GM19035 (cell line): ENCODE results near the gene RBKS.
"Not testable (repeated sequence)": the region's sequence is repeated elsewhere in the genome, so short reads cannot be mapped to it uniquely, and the experiment has no call there.

ENCODE experiments used
- ATAC-seq: cut with Tn5 transposase; IDR thresholded peaks from one replicate; pipeline ENCODE4 v1.9.1; 2021; ENCODE audit not compliant: unreplicated experiment

Gene RBKS

DNA sequence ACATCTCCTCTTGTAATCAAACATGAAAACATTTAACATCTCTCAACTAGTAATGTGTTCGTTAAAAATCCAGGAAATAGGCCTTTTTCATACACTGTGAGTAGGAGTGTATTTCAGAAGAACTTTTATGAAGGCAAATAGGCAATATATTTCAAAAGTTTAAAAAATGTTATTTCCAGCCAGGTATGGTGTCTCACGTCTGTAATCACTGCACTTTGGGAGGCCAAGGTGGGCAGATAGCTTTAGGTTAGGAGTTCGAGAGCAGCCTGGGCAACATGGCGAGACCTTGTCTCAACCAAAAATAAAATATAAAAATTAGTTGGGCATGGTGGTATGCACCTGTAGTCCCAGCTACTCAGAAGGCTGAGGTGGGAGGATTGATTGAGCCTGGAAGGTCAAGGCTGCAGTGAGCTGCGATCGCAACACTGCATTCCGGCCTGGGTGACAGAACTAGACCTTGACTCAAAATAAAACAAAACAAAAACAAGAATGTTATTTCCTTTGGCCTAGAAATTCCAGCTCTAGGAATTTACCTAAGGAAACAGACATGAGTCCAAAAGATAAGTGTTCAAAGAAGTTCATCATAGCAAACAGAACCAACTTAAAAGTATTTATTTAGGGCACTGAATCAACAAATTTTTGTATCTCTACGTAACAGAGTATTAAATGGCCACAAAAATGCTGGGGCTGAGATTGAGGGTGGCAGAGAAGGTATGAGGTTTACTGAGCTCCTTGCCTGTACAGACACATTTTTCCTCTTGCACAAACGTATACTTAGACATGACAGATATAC lies 14.9 kb downstream of the RBKS start:
- no peak for ATAC-seq

DNA sequence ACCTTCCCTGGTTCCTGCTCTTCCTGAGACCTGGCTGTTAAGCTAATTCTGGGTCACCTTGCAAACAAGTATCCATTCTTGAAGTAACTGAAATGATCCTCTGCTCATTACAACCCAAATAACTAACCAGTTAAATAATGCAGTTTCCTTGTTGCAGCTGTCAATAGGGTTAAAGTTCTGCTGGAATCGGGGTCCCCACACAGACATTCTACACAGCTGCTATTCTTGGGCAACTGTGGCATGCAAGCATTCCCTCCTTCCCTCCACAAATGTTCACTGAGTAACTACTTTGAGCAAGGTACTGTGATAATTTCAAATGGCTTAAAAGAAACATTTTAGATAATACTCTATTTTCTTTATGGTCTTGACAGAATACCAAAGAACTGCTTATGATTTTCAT lies 17.1 kb downstream of the RBKS start:
- no peak for ATAC-seq

DNA sequence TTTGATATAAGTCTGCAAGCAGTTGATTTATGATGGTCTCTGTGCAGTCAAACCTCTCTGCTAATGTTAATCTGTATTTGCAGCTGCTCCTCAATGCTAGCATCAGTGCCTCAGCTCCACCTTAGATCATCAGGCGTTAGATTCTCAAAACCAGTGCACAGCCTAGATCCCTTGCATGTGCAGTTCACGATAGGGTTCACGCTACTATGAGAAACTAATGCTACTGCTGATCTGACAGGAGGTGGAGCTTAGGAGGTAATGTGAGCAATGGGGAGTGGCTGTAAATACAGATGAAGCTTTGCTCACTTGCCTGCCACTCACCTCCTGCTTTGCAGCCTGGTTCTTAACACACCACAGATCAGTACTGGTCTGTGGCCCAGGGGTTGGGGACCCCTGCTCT lies 18.4 kb downstream of the RBKS start:
- no peak for ATAC-seq

DNA sequence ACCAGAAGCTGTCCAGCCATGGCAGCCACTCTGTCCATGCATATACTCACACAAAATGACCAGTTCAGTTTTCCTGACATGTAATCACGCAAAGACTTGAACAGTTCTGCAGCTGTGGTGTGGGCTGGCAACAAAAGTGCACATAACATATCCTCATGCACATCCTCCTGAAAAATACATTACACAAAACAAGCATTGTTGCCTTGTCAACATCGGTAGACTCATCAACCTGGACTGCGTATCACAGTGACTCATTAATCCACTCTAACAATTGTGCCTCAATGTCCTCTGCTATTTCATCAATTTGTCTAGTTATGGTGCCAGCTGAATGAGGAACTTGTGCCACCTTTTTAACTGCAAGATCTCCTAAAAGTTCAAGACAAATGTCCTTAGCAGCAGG lies 19.5 kb downstream of the RBKS start:
- no peak for ATAC-seq

DNA sequence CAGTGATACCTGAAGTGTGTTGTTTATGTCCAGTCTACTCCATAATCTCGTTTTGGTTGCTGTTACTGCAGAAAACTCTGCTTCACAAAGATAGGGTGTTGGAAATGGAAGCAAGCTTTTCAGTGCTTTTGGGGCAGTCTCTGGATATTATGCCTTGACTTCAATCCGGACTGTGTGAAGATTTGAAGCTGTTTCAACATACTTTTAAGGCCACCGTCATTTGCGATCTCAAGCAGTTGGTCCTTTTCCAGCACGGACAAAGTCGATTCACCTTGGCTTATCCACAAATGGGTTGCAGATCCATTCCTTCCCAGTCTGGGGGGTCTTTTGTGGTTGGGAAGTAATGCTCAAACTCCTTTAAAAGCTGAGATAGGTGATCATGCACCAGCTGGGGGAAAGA lies 20.4 kb downstream of the RBKS start:
- ATAC-seq = no peak

DNA sequence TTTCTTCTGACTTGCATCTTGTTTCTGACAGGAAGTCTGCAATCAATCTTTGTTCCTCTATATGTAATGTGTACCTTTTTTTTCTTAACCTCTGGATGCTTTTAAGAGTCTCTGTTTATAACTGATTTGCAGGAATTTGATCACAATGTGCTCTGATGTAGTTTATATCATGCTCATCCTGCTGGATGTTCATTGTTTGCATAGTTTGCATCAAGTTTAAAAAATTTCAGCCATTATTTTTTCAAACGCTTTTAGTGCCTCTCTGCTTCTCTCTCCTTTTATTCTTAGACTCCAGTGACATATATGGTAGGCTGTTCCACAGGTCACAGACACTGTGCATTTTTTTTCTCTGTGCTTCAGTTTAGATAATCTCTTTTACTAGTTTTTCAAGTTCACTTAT lies 23.9 kb downstream of the RBKS start:
- no peak for ATAC-seq

DNA sequence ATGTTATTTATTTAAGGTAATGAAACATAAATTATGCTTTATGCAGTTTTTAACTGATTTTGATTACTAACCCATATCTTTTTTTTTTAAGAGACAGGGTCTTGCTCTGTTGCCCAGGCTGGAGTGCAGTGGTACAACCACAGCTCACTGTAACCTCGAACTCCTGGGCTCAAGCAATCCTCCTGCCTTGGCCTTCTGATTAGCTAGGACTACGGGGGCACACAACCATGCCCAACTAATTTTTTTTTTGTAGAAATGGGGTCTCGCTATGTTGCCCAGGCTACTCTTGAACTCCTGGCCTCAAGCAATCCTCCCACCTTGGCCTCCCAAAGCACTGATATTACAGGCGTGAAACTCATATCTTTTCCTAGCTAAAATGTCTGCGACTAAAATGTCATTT lies 26.2 kb downstream of the RBKS start:
- ATAC-seq = not testable (repeated sequence)

DNA sequence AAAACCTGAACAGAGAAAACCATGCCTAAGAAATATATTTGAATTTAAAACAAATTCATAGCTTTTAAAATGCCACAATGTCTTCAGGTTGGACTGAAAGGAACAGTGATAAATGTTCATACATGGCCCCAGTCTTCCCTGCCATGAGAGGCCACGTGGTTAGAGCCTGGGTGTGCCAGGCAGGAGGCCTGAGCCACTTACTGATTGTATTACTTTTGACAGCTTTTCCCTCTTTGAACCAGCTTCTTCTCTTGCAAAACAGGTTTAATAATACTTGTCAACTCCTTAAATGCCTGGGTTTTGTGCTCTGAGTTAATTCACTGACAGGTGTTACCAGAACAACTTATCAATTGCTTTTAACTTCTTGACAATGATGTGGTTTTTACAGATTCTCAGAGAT lies 27.0 kb downstream of the RBKS start:
- no peak for ATAC-seq

DNA sequence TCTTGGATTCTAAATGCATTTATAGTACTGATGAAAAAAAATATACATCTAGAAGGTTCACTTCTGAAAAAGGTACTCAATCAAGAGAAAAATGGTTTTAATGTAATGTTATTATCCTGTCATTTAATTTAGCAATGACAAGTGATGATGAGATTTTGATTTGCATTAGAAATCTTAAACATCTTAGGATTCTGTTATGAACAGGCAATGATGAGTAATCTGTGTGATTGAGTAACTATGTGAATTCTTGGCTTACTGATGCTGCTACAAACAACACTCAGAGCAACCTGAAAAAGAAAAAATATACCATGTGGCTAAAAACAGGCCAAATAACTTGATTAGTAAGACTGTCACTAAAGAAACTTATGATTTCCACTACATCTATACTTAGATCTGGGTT lies 30.1 kb downstream of the RBKS start:
- ATAC-seq = no peak

DNA sequence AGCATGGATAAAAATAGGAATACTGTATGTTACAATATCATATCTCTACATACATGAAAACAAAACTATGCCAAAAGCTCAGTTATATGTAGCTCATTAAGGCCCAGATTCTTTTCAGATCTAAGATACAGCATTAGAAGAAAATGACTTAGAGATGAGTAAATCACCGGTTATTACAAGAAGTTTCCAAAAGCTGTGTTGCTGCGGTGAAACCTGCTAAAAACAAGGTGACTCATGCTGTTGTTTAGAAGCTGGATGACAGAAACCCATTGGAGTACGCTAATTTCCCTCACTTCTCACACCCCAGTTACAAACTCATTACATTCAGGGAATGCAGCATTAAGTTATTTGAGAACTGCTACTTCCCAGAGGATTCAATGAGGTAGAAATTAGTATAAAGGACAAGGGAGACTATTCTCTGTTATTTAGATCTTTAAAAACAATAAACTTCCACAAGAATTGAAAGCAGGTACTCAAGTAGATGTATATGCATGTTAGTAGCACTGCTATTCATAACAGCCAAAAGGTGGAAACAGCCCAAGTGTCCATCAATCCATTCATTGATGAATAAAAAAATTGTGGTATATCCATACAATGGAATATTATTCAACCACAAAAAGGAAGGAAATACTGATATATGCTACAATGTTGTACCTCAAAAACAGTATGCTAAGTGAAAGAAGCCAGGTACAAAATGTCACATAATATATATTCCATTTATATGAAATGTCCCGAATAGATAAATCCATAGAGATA lies 32.6 kb downstream of the RBKS start:
- ATAC-seq = no peak

DNA sequence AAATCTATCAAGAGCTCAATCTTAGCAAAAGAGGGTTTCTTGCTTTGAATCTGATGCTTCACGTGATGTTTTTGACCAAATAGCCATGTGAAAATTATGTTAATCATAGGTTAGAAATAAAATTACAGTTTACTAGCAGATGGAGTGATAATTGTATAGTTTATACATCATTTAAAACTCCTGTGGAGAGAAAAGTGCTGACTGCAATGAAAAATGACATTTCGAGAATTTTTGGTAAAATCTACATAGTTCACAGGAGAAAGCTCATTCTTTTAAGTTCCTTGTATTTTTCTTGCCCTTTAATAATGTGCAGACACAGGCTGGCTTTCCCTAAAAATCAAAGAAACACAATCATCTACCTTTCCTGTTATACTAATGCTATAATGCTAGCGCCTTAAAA lies 33.2 kb downstream of the RBKS start:
- ATAC-seq = no peak

DNA sequence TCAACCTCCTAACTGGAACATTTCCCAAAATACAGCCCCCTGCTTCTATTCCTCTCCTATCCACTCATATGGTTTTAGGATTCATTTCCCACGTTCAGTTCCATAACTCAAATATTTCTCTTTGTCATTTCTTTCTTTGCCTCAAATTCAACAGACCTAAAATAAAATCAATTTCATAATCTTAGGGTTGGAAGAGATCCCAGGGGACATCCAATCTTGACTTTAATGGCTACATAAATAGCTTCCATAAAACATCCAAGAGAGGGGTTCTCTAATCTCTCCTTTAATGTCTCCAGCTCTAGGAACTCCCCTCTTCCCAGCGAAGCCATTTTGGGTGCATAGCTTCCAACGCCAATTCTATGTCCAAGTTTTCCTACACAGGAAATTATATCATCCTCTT lies 33.8 kb downstream of the RBKS start:
- ATAC-seq = no peak

DNA sequence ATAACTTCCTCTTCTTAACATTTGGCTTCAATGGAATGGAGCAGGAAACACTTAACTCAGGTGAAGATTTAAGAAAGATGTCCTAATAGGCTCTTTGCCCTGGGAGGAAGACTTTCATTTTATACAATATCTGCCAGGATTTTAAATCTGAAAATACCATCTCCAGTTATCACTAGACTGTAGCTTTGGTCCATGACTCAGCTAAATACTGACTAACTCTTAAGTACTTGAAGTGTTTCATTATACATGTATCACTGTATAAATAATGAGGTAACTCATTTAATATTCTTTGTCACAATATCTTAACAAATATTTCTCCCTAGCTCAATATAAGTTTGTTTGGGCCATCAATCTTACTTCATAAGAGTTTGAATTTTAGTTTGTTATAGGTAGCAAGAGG lies 34.7 kb downstream of the RBKS start:
- ATAC-seq = no peak

DNA sequence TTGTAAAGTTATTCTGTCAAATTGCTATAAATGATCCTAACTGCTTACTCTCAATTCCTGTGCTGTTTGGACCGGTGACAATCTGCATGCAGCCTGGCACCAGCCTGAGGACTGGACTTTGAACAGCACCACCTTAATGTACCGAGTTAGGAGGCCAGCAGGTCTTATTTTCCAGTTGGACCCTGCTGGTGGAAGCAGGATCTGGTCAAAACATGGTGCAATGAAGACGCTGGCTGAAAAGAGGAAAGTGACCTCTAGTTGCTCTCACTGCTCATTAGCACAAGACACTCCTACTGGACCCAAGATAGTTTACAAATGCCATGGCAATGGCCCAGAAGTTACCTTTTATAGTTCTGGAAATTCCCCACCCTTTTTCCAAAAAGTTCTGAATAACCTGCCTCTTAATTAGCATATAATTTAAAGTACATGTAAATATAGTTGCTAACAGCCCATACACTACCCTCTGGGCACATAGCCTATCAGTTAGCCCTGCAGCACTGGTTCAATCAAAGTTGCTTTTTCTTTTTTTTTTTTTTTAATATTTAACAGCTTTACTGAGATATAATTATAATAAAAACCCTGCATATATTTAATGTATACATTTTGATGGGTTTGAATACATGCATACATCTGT lies 35.8 kb downstream of the RBKS start:
- ATAC-seq = no peak

DNA sequence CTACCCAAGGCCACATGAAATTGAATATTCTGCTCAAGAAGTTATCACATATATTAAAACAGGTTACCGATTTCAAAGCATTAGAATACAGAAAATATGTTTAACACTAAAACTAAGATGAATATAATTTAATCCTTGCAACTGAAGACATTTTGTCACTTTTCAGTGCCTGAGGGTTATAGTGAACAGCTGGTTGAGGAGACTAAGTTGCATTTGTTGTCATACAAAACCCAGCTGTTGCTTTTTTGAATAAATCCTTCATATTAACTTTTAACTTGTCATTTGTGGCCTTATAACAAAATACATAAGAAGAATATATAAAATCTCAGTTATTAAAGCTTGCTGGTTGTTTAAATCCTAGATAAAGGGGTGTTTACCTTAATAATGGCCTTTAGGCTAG lies 37.5 kb downstream of the RBKS start:
- no peak for ATAC-seq

DNA sequence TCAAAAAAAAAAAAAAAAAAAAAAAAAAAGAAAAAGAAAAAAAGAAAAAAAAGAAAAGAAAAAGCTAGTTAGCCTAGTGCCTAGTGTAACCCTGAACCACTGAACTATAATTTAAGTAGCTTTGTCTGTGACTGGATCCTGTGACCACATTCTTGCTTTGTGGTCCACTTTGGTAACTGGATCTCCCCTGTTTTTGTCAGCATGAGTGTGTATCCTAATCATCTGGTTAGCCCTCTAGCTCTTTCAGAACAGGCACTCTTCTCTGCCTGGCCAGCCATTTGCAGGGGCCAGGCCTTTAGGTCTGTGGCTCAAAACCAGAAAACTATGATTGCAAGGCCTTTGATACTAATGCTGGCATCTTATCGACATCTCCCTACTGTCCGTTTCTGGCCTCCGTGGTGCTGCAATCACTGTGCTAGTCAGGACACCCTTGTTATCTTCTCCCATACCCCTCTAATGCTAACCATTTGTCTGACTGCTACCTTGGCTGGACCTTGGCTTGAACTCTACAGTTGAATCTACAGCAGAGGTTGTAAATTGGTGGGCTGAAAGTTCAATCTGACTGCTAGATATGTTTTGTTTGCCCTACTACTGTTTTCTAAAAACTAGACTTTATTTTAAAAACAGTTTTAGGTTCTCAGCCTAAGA lies 40.5 kb downstream of the RBKS start:
- ATAC-seq = no peak

DNA sequence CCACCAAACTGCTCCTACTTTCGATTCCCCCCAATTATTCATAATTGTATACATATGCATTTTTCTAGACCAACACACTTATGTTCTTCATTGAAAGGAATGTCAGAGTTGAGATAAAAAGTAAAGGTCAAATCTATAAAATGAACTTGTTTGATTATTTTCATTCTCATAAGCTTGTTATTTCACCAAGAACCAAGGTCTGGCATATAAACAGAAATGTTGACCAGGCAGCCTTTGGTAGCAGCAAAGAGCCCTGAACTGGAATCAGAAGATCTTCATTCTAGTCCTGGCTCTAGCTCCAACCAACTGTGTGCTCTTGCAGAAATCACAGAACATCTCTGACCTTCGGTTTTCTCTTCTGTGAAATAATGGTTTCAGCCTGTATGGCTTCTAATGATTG lies 42.9 kb downstream of the RBKS start:
- no peak for ATAC-seq

DNA sequence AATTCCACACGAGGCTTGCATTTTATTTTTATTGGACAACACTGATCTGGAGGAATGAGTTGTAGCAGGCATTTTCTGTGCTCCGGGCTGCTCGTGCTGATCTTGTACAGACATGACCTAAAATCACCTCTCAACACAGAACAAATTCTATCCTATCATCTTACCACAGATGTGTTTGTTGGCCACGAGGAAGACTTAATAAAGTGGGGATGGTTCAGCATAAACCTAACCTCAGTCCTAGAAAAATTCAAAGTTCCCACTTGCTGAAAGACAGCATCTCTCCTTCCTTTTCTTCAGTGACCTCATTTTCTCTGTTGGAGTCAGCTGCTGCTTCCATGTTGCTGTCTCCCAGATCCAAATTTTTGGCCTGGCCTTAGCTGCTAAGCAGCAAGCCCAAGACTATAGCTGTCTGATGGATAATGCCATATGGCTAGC lies 45.3 kb downstream of the RBKS start:
- ATAC-seq = no peak

DNA sequence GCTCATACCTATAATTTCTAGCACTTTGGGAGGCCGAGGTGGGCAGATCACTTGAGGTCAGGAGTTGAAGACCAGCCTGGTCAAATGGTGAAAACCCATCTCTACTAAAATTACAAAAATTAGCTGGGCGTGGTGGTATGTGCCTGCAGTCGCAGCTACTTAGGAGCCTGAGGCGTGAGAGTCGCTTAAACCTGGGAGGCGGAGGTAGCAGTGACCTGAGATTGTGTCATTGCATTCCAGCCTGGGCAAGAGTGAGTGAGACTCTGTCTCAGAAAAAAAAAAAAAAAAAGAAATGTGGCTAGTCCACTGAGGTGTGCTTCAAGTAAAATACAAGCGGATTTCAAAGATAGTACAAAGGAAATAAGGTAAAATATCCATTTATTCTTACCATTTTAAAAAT lies 46.2 kb downstream of the RBKS start:
- no peak for ATAC-seq

DNA sequence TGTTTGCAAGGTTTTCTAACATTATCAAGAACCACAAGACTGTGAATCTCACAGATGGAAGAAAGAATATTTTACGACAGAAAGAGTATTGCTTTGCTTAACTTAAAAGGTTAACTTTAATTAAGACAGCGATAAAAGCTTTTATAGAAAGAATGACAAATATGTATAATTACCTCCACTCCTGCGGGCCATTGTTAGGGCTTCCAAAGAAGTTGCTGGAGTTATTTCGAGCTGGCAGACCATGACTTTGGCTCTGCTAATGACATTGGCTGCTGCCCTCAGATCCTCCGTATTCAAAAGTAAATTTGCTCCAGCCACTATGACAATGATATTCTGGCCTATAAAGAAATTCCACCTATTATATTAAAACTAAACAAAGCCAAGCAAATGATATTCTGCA lies 47.3 kb downstream of the RBKS start:
- no peak for ATAC-seq

DNA sequence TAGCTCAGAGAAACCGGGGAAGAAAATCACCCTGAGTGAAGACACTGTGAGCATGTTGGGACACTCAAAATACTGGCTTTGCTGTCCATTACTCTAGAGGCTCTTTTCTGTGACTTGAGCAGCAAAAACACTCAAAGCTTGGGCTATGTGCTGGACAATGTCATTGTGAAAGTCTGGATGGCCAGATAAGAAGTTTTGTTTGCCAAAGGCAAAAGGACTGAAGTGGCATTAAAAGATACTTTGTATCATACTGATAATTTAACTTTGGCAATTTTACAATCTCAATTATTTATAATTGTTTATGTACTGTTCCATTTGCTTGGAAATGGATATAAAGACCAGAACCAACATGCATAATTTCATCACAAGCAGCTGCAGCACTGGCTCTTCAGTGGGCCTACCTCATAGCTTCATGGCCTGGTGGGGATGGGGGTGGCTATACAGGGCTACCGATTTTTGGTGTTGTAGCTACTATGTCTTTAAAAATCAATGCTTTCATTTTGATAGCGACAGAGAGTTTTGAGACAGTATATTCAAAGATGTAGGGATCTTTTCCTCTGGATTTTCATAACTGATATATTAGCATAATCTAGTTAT lies 51.1 kb downstream of the RBKS start:
- no peak for ATAC-seq
